OCI-LY1 (cell line): ENCODE measurements around the gene NFYC.

Source experiments
- H2AFZ ChIP-seq: fragments of 200-600 bp; sonication (generic), shearing (Covaris generic); 2 replicates; pipeline ENCODE4 v1.6.0; 2014; ENCODE audit warnings: antibody characterized with exemption, mild to moderate bottlenecking, low read length
- H3F3A ChIP-seq: fragments of 200-600 bp; sonication (generic), shearing (Covaris generic); 2 replicates; pipeline ENCODE4 v1.6.0; 2014; ENCODE audit warnings: mild to moderate bottlenecking, antibody characterized with exemption, low read length, moderate library complexity; ENCODE audit not compliant: insufficient read depth
- H3K27ac ChIP-seq: fragments of 200-600 bp; sonication (generic); 2 replicates; pipeline ENCODE4 v1.5.1; 2014; ENCODE audit warnings: low read length, mixed run types, mild to moderate bottlenecking, low read depth; ENCODE audit not compliant: poor library complexity, severe bottlenecking
- H3K27me3 ChIP-seq: fragments of 200-600 bp; sonication (generic); 2 replicates; pipeline ENCODE4 v1.6.0; 2014; ENCODE audit warnings: antibody characterized with exemption, mild to moderate bottlenecking, low read length, moderate library complexity; ENCODE audit not compliant: insufficient read depth
- H3K36me3 ChIP-seq: fragments of 200-600 bp; sonication (generic); 2 replicates; pipeline ENCODE4 v1.6.1; 2014; ENCODE audit warnings: mild to moderate bottlenecking, antibody characterized with exemption, low read length, moderate library complexity, mixed read lengths; ENCODE audit not compliant: insufficient read depth
- H3K4me1 ChIP-seq: fragments of 200-600 bp; sonication (generic); 2 replicates; pipeline ENCODE4 v1.5.1; 2014; ENCODE audit warnings: mild to moderate bottlenecking, low read length, moderate library complexity; ENCODE audit not compliant: insufficient read depth, severe bottlenecking
- H3K4me2 ChIP-seq: fragments of 200-600 bp; sonication (generic), shearing (Covaris generic); 2 replicates; pipeline ENCODE4 v1.6.1; 2014; ENCODE audit warnings: low read length
- H3K4me3 ChIP-seq: fragments of 200-600 bp; sonication (generic); 2 replicates; pipeline ENCODE4 v1.5.1; 2014; ENCODE audit warnings: low read length, low read depth, mild to moderate bottlenecking, mixed read lengths; ENCODE audit not compliant: poor library complexity, severe bottlenecking
- H3K79me2 ChIP-seq: fragments of 200-600 bp; shearing (Covaris generic); 2 replicates; pipeline ENCODE4 v1.6.1; 2016; ENCODE audit warnings: mixed run types, low read length, mixed read lengths; ENCODE audit not compliant: insufficient read depth
- H3K9ac ChIP-seq: fragments of 200-600 bp; sonication (generic), shearing (Covaris generic); 2 replicates; pipeline ENCODE4 v1.6.1; 2014; ENCODE audit warnings: mild to moderate bottlenecking, low read length, mixed read lengths
- H3K9me2 ChIP-seq: fragments of 200-600 bp; sonication (generic), shearing (Covaris generic); 2 replicates; pipeline ENCODE4 v1.6.1; 2014; ENCODE audit warnings: low read depth, mild to moderate bottlenecking, low read length, mixed read lengths
- H3K9me3 ChIP-seq: fragments of 200-600 bp; shearing (Covaris generic); 2 replicates; pipeline ENCODE4 v1.6.1; 2014; ENCODE audit warnings: low read length, mixed read lengths
- H4K20me1 ChIP-seq: fragments of 200-600 bp; sonication (generic), shearing (Covaris generic); 2 replicates; pipeline ENCODE4 v1.6.0; 2016; ENCODE audit warnings: mild to moderate bottlenecking, low read length; ENCODE audit not compliant: insufficient read depth
- CTCF ChIP-seq: fragments of 200-600 bp; sonication (generic), shearing (Covaris generic); IDR thresholded peaks from 2 replicates; pipeline ENCODE4 v1.5.1; 2017; ENCODE audit warnings: mild to moderate bottlenecking, antibody characterized with exemption, low read length, moderate library complexity, mixed read lengths
- EZH2 ChIP-seq: fragments of 200-600 bp; sonication (generic), shearing (Covaris generic); IDR thresholded peaks from 2 replicates; pipeline ENCODE4 v1.8.0; 2017; ENCODE audit warnings: borderline replicate concordance, mixed run types, mild to moderate bottlenecking, antibody characterized with exemption, low read length, moderate library complexity, mixed read lengths

The NFYC gene

GRCh38 chr1:40756523-40756922, 65.0 kb downstream of the NFYC start:
- peaks cover 98% of the 10 kb centered on the region for H3K36me3 ChIP-seq
- H3F3A ChIP-seq, result no peaks in the 10 kb centered on the region
- H4K20me1 ChIP-seq, result no peaks in the 10 kb centered on the region
- no peaks in the 10 kb centered on the region for H3K9me3 ChIP-seq
- no peak overlapping the region for H3K9ac ChIP-seq
- no peaks in the 10 kb centered on the region for H3K4me1 ChIP-seq
- H3K4me2 ChIP-seq, result no peak overlapping the region
- no peak overlapping the region for H3K4me3 ChIP-seq
- H3K27ac ChIP-seq, result no peak overlapping the region
- no peaks in the 10 kb centered on the region for H3K9me2 ChIP-seq
- no peak overlapping the region for H2AFZ ChIP-seq
- TF ChIP-seq EZH2 (no peak), CTCF (no peak)
- H3K79me2 ChIP-seq, result no peaks in the 10 kb centered on the region
- no peaks in the 10 kb centered on the region for H3K27me3 ChIP-seq

- Histone ChIP-seq H2AFZ (no peak overlapping the region), H3K27ac (no peak overlapping the region), H3K4me3 (no peak overlapping the region), H3K9me3 (no peaks in the 10 kb centered on the region), H3K36me3 (peaks cover 98% of the 10 kb centered on the region), H4K20me1 (no peaks in the 10 kb centered on the region), H3K4me1 (no peaks in the 10 kb centered on the region), H3K9ac (no peak overlapping the region), H3K79me2 (no peaks in the 10 kb centered on the region), H3K27me3 (no peaks in the 10 kb centered on the region), H3F3A (no peaks in the 10 kb centered on the region), H3K4me2 (no peak overlapping the region), H3K9me2 (no peaks in the 10 kb centered on the region)
- no peak for TF ChIP-seq CTCF
- TF ChIP-seq EZH2, result no peak
These were observed 65.6 kb downstream of the NFYC start for GRCh38 chr1:40757084-40757483.

- Histone ChIP-seq H3K27me3 (no peaks in the 10 kb centered on the region), H3F3A (no peaks in the 10 kb centered on the region), H3K36me3 (peaks cover 97% of the 10 kb centered on the region), H4K20me1 (no peaks in the 10 kb centered on the region), H3K4me1 (no peaks in the 10 kb centered on the region), H3K9me2 (no peaks in the 10 kb centered on the region), H3K79me2 (no peaks in the 10 kb centered on the region), H3K9ac (no peak overlapping the region), H2AFZ (no peak overlapping the region), H3K4me3 (no peak overlapping the region), H3K27ac (no peak overlapping the region), H3K9me3 (no peaks in the 10 kb centered on the region), H3K4me2 (no peak overlapping the region)
- no peak for TF ChIP-seq CTCF
- TF ChIP-seq EZH2, result no peak
These were observed 66.5 kb downstream of the NFYC start for GRCh38 chr1:40758004-40758403.
